HG03066 (cell line): Measurements from ENCODE around the gene ANXA2.
A peak's percentile ranks its signal among the peaks of the same experiment; 100 is the strongest.
"Not testable (repeated sequence)": the region's sequence is repeated elsewhere in the genome, so short reads cannot be mapped to it uniquely, and the experiment has no call there.

Source experiments
- ATAC-seq: cut with Tn5 transposase; IDR thresholded peaks from one replicate; pipeline ENCODE4 v1.9.1; 2021; ENCODE audit warnings: low read depth; ENCODE audit not compliant: unreplicated experiment

ANXA2 gene

GRCh38 chr15:60397772-60398445 lies at the start of gene ANXA2:
ANXA2 (minus strand) TSS chr15:60397986; CDS start chr15:60386075, 11,911 bp downstream.
- peak; percentile 66 for ATAC-seq

- ATAC-seq, result no peak
Observed at GRCh38 chr15:60444289-60444912, 46.6 kb upstream of the ANXA2 start.

GRCh38 chr15:60442763-60443162 lies 45.0 kb upstream of the ANXA2 start:
- ATAC-seq, result no peak

- ATAC-seq, result no peak
Observed at GRCh38 chr15:60442031-60442650, 44.4 kb upstream of the ANXA2 start.

- no peak for ATAC-seq
Observed at GRCh38 chr15:60441331-60441730, 43.5 kb upstream of the ANXA2 start.

- ATAC-seq, result no peak
Observed at GRCh38 chr15:60438646-60439045, 40.9 kb upstream of the ANXA2 start.

- ATAC-seq, result no peak
Observed at GRCh38 chr15:60428935-60429334, 31.1 kb upstream of the ANXA2 start.

- ATAC-seq, result no peak
Observed at GRCh38 chr15:60426870-60427508, 29.2 kb upstream of the ANXA2 start.

- ATAC-seq, result no peak
Observed at GRCh38 chr15:60425461-60425860, 27.7 kb upstream of the ANXA2 start.

GRCh38 chr15:60424006-60424405 lies 26.2 kb upstream of the ANXA2 start:
- ATAC-seq, result no peak

- ATAC-seq, result no peak
Observed at GRCh38 chr15:60423537-60423936, 25.8 kb upstream of the ANXA2 start.

GRCh38 chr15:60421544-60421943 lies 23.8 kb upstream of the ANXA2 start:
- no peak for ATAC-seq

GRCh38 chr15:60420203-60420716 lies 22.5 kb upstream of the ANXA2 start:
- no peak for ATAC-seq

GRCh38 chr15:60419753-60420152 lies 22.0 kb upstream of the ANXA2 start:
- ATAC-seq, result no peak

GRCh38 chr15:60418096-60418495 lies 20.3 kb upstream of the ANXA2 start:
- no peak for ATAC-seq

- no peak for ATAC-seq
Observed at GRCh38 chr15:60417112-60417511, 19.3 kb upstream of the ANXA2 start.

GRCh38 chr15:60416484-60416883 lies 18.7 kb upstream of the ANXA2 start:
- no peak for ATAC-seq

GRCh38 chr15:60414016-60414682 lies 16.4 kb upstream of the ANXA2 start:
- ATAC-seq, result no peak

GRCh38 chr15:60413231-60413824 lies 15.5 kb upstream of the ANXA2 start:
- no peak for ATAC-seq

GRCh38 chr15:60412807-60413206 lies 15.0 kb upstream of the ANXA2 start:
- ATAC-seq, result not testable (repeated sequence)
